IPS-20b (cell line): ENCODE data around the gene TGFBR2.

Experiments
- H3K27ac ChIP-seq: one replicate; pipeline ENCODE4 v1.5.1; 2013; ENCODE audit warnings: low read length
- H3K27me3 ChIP-seq: 2 replicates; pipeline ENCODE4 v1.6.1; 2013; ENCODE audit warnings: mild to moderate bottlenecking, low read length, inconsistent platforms; ENCODE audit not compliant: insufficient read depth
- H3K36me3 ChIP-seq: 2 replicates; pipeline ENCODE4 v1.6.1; 2013; ENCODE audit warnings: low read depth, mild to moderate bottlenecking, inconsistent platforms, low read length, moderate library complexity; ENCODE audit not compliant: insufficient read depth
- H3K4me1 ChIP-seq: 2 replicates; pipeline ENCODE4 v1.6.1; 2013; ENCODE audit warnings: mild to moderate bottlenecking, control low read depth, inconsistent platforms, low read length, moderate library complexity; ENCODE audit not compliant: insufficient read depth
- H3K4me3 ChIP-seq: 2 replicates; pipeline ENCODE4 v1.5.1; 2013; ENCODE audit warnings: mild to moderate bottlenecking, low read length, inconsistent platforms
- H3K9ac ChIP-seq: 2 replicates; pipeline ENCODE4 v1.6.1; 2013; ENCODE audit warnings: low read depth, mild to moderate bottlenecking, inconsistent platforms, low read length, moderate library complexity
- H3K9me3 ChIP-seq: 2 replicates; pipeline ENCODE4 v1.6.1; 2013; ENCODE audit warnings: mild to moderate bottlenecking, low read depth, low read length, inconsistent platforms; ENCODE audit not compliant: insufficient read depth

The TGFBR2 gene

GRCh38 chr3:30708472-30708871 lies 102.1 kb downstream of the TGFBR2 start:
- H3K27me3 ChIP-seq: no peaks in the 10 kb centered on the region
- H3K27ac ChIP-seq: no peak overlapping the region
- H3K4me1 ChIP-seq: peaks cover 9% of the 10 kb centered on the region; the same call in 1 of the 2 replicates
- H3K9me3 ChIP-seq: peaks cover 2% of the 10 kb centered on the region
- H3K36me3 ChIP-seq: 0 out of 2 replicates have a peak, but pooled peaks cover 2% of the 10 kb centered on the region
- H3K4me3 ChIP-seq: no peak overlapping the region
- H3K9ac ChIP-seq: no peak overlapping the region

- no peak overlapping the region for H3K4me3 ChIP-seq
- no peaks in the 10 kb centered on the region for H3K27me3 ChIP-seq
- no peak overlapping the region for H3K9ac ChIP-seq
- H3K4me1 ChIP-seq: no peaks in the 10 kb centered on the region; the same call in 1 of the 2 replicates
- no peak overlapping the region for H3K27ac ChIP-seq
- H3K9me3 ChIP-seq: no peaks in the 10 kb centered on the region
- no peaks in the 10 kb centered on the region for H3K36me3 ChIP-seq
Measured at GRCh38 chr3:30710017-30710416, 103.6 kb downstream of the TGFBR2 start.

GRCh38 chr3:30711151-30711550 lies 104.8 kb downstream of the TGFBR2 start:
- Histone ChIP-seq H3K4me1 (no peaks in the 10 kb centered on the region), H3K36me3 (no peaks in the 10 kb centered on the region), H3K27ac (no peak overlapping the region), H3K27me3 (no peaks in the 10 kb centered on the region), H3K4me3 (no peak overlapping the region), H3K9ac (no peak overlapping the region), H3K9me3 (no peaks in the 10 kb centered on the region)

GRCh38 chr3:30711867-30712266 lies 105.5 kb downstream of the TGFBR2 start:
- H3K4me1 ChIP-seq: no peaks in the 10 kb centered on the region
- no peaks in the 10 kb centered on the region for H3K9me3 ChIP-seq
- H3K27me3 ChIP-seq: no peaks in the 10 kb centered on the region
- H3K27ac ChIP-seq: no peak overlapping the region
- no peaks in the 10 kb centered on the region for H3K36me3 ChIP-seq
- H3K4me3 ChIP-seq: no peak overlapping the region
- H3K9ac ChIP-seq: no peak overlapping the region

- H3K27ac ChIP-seq: no peak overlapping the region
Measured at GRCh38 chr3:30712991-30713390, 106.6 kb downstream of the TGFBR2 start.

GRCh38 chr3:30713885-30714503 lies 107.6 kb downstream of the TGFBR2 start:
- no peaks in the 10 kb centered on the region for H3K36me3 ChIP-seq
- H3K9me3 ChIP-seq: no peaks in the 10 kb centered on the region
- H3K4me1 ChIP-seq: no peaks in the 10 kb centered on the region
- no peaks in the 10 kb centered on the region for H3K27me3 ChIP-seq
- no peak overlapping the region for H3K4me3 ChIP-seq
- H3K9ac ChIP-seq: no peak overlapping the region
- H3K27ac ChIP-seq: no peak overlapping the region

More at GRCh38 chr3:30712991-30713390, 106.6 kb downstream of the TGFBR2 start:
- Histone ChIP-seq H3K4me1 (no peaks in the 10 kb centered on the region), H3K27me3 (no peaks in the 10 kb centered on the region), H3K36me3 (no peaks in the 10 kb centered on the region), H3K4me3 (no peak overlapping the region), H3K9ac (no peak overlapping the region), H3K9me3 (no peaks in the 10 kb centered on the region)

GRCh38 chr3:30719536-30719935 lies 113.1 kb downstream of the TGFBR2 start:
- no peaks in the 10 kb centered on the region for H3K36me3 ChIP-seq
- no peak overlapping the region for H3K9ac ChIP-seq
- no peaks in the 10 kb centered on the region for H3K27me3 ChIP-seq
- H3K27ac ChIP-seq: no peak overlapping the region
- H3K9me3 ChIP-seq: no peaks in the 10 kb centered on the region
- peaks cover 5% of the 10 kb centered on the region for H3K4me1 ChIP-seq
- no peak overlapping the region for H3K4me3 ChIP-seq

- H3K4me3 ChIP-seq: no peak overlapping the region
- peaks cover 5% of the 10 kb centered on the region for H3K4me1 ChIP-seq
- no peaks in the 10 kb centered on the region for H3K36me3 ChIP-seq
- no peaks in the 10 kb centered on the region for H3K27me3 ChIP-seq
- H3K9ac ChIP-seq: no peak overlapping the region
- no peak overlapping the region for H3K27ac ChIP-seq
- no peaks in the 10 kb centered on the region for H3K9me3 ChIP-seq
Measured at GRCh38 chr3:30720586-30721313, 114.3 kb downstream of the TGFBR2 start.

GRCh38 chr3:30721314-30721634 lies 114.9 kb downstream of the TGFBR2 start:
- H3K27ac ChIP-seq: no peak overlapping the region
- H3K4me3 ChIP-seq: no peak overlapping the region
- H3K9me3 ChIP-seq: no peaks in the 10 kb centered on the region
- no peak overlapping the region for H3K9ac ChIP-seq
- no peaks in the 10 kb centered on the region for H3K36me3 ChIP-seq
- H3K4me1 ChIP-seq: peaks cover 5% of the 10 kb centered on the region
- H3K27me3 ChIP-seq: no peaks in the 10 kb centered on the region

- Histone ChIP-seq H3K4me3 (no peak overlapping the region), H3K36me3 (no peaks in the 10 kb centered on the region), H3K27me3 (no peaks in the 10 kb centered on the region), H3K9ac (no peak overlapping the region), H3K9me3 (no peaks in the 10 kb centered on the region), H3K27ac (no peak overlapping the region), H3K4me1 (peaks cover 5% of the 10 kb centered on the region)
Measured at GRCh38 chr3:30723211-30723610, 116.8 kb downstream of the TGFBR2 start.

- Histone ChIP-seq H3K9ac (no peak overlapping the region), H3K36me3 (no peaks in the 10 kb centered on the region), H3K4me3 (no peak overlapping the region), H3K4me1 (peaks cover 5% of the 10 kb centered on the region), H3K27me3 (no peaks in the 10 kb centered on the region), H3K27ac (no peak overlapping the region), H3K9me3 (no peaks in the 10 kb centered on the region)
Measured at GRCh38 chr3:30724863-30725262, 118.5 kb downstream of the TGFBR2 start.

- H3K9ac ChIP-seq: no peak overlapping the region
- H3K4me3 ChIP-seq: no peak overlapping the region
- H3K4me1 ChIP-seq: no peaks in the 10 kb centered on the region
- no peaks in the 10 kb centered on the region for H3K9me3 ChIP-seq
- no peaks in the 10 kb centered on the region for H3K27me3 ChIP-seq
- no peak overlapping the region for H3K27ac ChIP-seq
- H3K36me3 ChIP-seq: no peaks in the 10 kb centered on the region
Measured at GRCh38 chr3:30728143-30728542, 121.7 kb downstream of the TGFBR2 start.
